AG04449 (cell line): ENCODE results near the gene MARK2.

Source experiments
- CTCF ChIA-PET: fragments of 350-600 bp; formaldehyde crosslinking; extraction: SDS; loops from one replicate; lab custom pipeline; 2021; ENCODE audit warnings: antibody characterized with exemption; lab: Yijun Ruan, JAX
- POLR2A ChIA-PET: fragments of 400-600, 350-600 bp; formaldehyde crosslinking; extraction: SDS; loops from one replicate; lab custom pipeline; 2020; ENCODE audit warnings: antibody characterized with exemption, inconsistent platforms; lab: Yijun Ruan, JAX
- DNase-seq: peaks from one replicate; pipeline ENCODE4 v3.0.0-alpha.2; 2010; ENCODE audit warnings: low read depth, low spot score
- H3K4me3 ChIP-seq: 2 replicates; pipeline ENCODE4 v1.5.1; 2011; ENCODE audit warnings: low read depth, mild to moderate bottlenecking, control low read depth, low read length
- CTCF ChIP-seq: IDR thresholded peaks from one replicate; pipeline ENCODE4 v1.5.1; 2011; ENCODE audit warnings: mild to moderate bottlenecking, moderate library complexity, low read length, control low read depth, inconsistent platforms; ENCODE audit not compliant: insufficient read depth; ENCODE audit errors: missing control alignments

MARK2 gene

GRCh38 chr11:63880403-63880790, 41.5 kb downstream of the MARK2 start:
- TF ChIP-seq CTCF, result no peak
- DNase-seq, result no peak
- ChIA-PET CTCF (interaction anchor here (0.7 to 1.3 kb wide), 2 partner anchors 18 to 43 kb away, joined by 3 to 6 read pairs; no protein-coding TSS in a partner anchor), POLR2A (interaction anchor here (0.7 kb wide), 1 partner anchor 20 kb away, joined by 4 read pairs; no protein-coding TSS in a partner anchor)
- no peak overlapping the region for H3K4me3 ChIP-seq

DNA sequence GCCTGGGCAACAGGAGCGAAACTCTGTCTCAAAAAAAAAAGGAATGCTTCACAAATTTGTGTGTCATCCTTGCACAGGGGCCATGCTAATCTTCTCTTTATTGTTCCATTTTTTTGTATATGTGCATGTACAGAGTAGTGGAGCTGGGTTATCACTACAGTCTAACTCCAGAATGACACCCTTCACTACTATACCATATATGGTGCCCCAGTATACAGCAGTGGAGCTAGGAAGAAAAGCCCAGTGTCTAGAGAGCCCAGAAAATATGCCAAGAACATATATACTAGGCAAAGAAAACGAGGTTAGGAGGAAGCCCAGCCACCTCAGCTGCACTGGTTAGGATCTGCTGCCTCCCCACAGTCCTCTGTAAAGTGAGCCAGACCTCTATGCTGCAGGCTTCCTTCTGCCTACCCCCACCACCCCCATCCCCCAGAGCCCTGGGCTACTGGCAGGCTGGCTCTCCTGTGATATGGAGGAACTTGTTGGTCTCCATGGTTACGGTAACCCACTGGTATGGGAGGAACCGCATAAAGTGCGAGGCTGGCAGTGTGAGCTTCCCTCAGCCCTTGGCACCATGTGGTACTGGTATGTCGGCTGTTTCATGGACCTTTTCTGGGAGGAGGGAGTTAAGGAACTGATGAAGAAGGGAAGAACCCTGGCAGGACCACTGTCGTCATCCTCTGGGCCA, 43.8 kb downstream of the MARK2 start:
- TF ChIP-seq CTCF, result no peak
- no peak overlapping the region for H3K4me3 ChIP-seq
- ChIA-PET CTCF (interaction anchor here (0.6 to 2.7 kb wide), 10 partner anchors 8 to 270 kb away, joined by 3 to 10 read pairs (median 4); partner anchors contain the start of gene ZFTA), POLR2A (interaction anchor here (0.7 kb wide), 1 partner anchor 10 kb away, joined by 3 read pairs; no protein-coding TSS in a partner anchor)
- DNase-seq, result no peak

- no peak for TF ChIP-seq CTCF
- ChIA-PET POLR2A (no interaction called here), CTCF (interaction anchor here (1.3 to 2.7 kb wide), 6 partner anchors 8 to 117 kb away, joined by 3 to 10 read pairs (median 3); partner anchors contain the start of genes RCOR2 and ZFTA)
These were observed 44.9 kb downstream of the MARK2 start for GRCh38 chr11:63883791-63884190.

GRCh38 chr11:63884196-63884932, 45.5 kb downstream of the MARK2 start:
- no peak overlapping the region for H3K4me3 ChIP-seq
- POLR2A ChIA-PET, result no interaction called here
- TF ChIP-seq CTCF, result no peak
- CTCF ChIA-PET, result interaction anchor here (1.3 to 2.7 kb wide), 4 partner anchors 33 to 116 kb away, joined by 3 to 10 read pairs (median 3); partner anchors contain the start of gene RCOR2
- DNase-seq, result no peak

More at GRCh38 chr11:63883791-63884190, 44.9 kb downstream of the MARK2 start:
- no peak overlapping the region for H3K4me3 ChIP-seq
- no peak for DNase-seq

DNA sequence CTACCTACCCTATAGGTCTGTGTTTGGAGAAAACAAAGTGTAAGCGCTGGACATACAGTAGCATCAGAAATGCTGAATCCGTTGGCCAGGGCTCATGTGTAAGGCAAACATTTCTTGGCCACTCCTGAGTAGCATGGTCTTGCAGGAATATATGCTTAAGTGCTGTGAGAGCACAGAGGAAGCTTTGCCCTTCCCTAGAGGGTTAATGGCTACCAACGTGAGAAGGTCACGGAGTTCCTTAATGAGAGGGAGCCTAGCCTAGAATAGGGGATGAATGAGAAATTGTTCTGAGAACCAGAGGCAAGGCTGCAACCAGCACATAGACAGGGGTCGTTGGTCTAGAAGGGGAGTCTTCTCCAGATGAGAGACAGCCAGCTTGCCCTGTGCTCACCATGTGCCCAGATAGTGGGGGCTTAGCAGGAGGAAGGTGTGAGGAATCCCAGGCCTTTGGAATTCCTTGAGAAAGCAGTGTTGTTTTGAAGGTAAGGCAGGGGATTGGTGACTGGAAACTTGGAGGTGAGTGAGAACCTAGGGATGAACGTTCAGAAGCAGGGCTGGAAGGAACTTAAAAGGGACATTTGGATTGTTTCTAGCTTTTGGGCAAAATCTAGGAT, 48.6 kb downstream of the MARK2 start:
- H3K4me3 ChIP-seq, result no peak overlapping the region

More for the DNA sequence above, 48.6 kb downstream of the MARK2 start:
- CTCF ChIA-PET, result no interaction called here
- no peak for TF ChIP-seq CTCF
- POLR2A ChIA-PET, result interaction anchor here (0.5 kb wide), 1 partner anchor 46 kb away, joined by 3 read pairs; no protein-coding TSS in a partner anchor
- no peak for DNase-seq
